Measurements from ENCODE around the gene NLGN3.
A peak's percentile ranks its signal among the peaks of the same experiment; 100 is the strongest.

Gene NLGN3

DNA sequence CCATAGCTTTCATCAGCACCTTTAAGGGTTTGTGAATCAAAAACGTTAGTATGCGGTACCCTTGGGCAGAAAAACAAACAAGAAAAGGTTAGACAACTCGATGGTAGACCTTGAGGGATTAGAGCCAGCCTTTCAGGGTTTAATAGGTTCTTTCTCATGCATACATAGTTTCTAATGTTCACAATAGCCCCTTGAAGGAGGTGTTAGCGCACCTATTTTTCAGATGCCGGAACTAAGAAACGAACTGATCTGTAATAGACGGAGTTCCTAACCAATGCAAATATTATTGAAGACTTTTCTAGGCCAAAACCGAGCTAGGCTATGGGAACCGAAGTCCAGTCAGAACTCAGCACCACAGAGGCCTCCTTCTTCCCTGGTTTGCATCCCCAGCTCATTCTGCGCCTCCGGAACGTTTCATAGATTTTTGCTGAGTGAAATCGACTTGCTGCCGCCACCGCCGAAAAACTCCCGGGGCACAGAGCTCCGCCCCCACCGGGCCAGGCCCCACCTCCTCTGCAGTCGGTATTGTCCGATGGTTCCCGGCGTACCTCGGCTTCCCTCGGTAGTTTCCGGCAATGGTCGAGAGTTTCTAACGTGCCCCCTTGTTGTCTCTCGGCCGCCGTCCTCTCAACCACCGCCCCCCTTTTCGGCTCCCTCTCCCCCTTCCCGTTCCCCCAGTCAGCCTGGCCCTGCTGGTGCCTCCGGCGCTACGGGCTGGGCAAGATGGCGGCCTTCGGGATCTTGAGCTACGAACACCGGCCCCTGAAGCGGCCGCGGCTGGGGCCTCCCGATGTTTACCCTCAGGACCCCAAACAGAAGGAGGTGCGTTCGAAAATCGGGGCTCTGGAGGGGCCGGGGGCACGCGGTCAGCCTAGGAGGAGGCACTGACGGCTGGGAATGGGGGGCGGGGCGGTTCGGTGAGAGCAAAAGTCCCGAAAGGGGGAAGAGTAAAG lies 26.3 kb upstream of the NLGN3 start, which contains the start of gene MED12:
MED12 (plus strand) TSS at position 565 of the 953 bp plus-strand sequence; CDS start at position 724, 159 bp downstream.
- DNase-seq (ENCODE audit: low spot score), result peak; percentile 89

DNA sequence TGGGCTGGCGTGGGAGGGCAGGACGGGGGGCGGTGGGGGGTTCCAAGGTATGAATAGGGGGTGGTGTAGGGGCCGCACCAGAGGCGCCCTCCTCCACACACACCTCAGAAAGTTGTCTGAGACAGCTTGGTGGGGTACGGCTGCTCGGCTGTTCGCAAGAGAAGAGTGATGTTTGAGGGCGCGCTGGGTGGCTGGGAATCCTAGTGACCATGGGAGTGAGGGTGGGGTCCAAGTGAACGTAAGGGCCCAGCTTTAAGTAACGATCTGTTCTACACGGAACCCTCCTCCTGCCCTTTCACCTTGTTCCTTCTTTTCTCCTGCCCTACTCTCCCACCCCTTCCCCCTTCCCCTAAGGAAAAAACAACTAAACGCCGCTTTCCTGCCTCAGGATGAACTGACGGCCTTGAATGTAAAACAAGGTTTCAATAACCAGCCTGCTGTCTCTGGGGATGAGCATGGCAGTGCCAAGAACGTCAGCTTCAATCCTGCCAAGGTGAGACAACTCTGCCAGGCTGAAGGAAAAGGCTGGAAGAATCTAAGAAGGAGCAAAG lies 25.6 kb upstream of the NLGN3 start:
- no peak for DNase-seq (ENCODE audit: low spot score)

DNA sequence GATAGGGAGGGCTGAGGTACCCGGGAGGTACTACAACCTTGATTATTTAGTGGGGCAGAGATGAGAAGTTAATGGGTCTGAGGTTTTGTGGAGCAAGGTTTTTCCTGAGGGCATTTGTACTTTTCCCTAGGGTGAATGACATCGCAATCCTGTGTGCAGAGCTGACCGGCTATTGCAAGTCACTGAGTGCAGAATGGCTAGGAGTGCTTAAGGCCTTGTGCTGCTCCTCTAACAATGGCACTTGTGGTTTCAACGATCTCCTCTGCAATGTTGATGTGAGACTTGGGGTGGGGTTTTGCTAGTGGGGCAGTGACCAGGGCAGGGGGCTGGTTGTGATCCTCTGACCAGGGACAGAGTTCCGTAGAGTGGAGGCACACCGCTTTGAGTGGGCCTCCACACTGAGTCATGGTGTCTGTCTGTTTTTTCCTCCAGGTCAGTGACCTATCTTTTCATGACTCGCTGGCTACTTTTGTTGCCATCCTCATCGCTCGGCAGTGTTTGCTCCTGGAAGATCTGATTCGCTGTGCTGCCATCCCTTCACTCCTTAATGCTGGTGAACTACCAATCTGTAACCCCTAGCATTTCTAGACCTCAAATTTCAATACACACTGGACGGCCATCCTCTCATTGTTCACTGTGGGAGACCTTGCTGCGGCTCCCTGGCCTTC lies 16.3 kb upstream of the NLGN3 start:
- DNase-seq (ENCODE audit: low spot score), result no peak

DNA sequence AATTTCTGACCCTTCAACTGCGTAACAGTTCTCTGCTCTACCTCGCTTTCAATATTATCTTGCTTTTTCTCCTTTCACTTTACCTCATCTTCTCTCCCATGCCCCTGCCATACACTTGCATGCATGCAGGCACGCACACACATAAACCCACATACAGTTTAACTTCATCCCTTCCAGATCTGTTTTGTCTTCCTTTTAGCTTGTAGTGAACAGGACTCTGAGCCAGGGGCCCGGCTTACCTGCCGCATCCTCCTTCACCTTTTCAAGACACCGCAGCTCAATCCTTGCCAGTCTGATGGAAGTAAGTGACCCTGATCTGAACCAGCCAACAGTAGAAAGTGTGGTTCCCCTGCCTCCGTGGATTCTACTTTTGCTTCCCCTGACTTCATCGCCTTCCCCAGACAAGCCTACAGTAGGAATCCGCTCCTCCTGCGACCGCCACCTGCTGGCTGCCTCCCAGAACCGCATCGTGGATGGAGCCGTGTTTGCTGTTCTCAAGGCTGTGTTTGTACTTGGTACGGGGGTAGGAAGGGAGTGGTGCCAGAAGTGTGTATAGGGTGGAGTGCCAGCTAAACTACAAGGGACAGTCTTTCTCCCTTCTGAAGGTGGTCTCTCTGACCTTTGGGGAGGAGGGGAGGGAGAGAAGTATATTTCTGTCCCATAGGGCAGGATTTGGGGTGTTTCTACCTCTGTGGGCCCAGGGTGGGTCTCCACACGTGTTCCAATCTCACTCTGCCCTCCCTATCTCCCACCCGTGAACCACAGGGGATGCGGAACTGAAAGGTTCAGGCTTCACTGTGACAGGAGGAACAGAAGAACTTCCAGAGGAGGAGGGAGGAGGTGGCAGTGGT lies 15.5 kb upstream of the NLGN3 start:
- peak; percentile 71 for DNase-seq (ENCODE audit: low spot score)

DNA sequence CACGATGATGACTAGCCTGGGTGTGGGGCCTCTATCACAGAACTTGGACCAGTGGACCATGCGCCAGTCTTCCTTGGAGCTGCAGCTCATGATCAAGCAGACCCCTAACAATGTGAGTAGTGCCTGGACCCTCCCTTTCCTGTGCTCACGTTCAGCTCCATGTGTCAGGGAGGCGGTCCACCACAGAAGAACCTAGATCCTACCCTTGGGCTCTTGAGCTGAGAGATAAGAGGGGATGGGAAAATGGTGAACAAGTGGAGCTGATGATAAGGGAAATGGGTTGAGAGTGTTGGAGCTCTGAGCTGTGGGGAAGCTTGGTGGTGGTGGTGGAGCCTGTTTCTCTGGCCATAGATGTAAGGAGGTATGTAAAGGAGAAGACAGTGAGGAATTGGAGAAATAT lies 13.1 kb upstream of the NLGN3 start:
- no peak for DNase-seq (ENCODE audit: low spot score)

DNA sequence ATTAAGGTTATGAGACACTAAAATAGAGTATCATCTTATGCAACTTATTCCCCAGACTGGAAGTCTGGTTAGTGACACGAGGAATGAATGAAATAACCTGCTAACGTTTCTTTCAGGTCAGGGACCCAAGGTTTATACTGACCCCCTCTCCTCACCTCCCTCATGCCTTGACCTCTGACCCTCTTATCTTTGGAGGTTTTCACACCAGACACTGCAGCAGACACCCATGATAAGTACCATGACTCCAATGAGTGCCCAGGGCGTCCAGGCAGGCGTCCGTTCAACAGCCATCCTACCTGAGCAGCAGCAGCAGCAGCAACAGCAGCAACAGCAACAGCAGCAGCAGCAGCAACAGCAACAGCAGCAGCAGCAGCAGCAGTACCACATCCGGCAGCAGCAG lies 4.2 kb upstream of the NLGN3 start:
- no peak for DNase-seq (ENCODE audit: low spot score)

DNA sequence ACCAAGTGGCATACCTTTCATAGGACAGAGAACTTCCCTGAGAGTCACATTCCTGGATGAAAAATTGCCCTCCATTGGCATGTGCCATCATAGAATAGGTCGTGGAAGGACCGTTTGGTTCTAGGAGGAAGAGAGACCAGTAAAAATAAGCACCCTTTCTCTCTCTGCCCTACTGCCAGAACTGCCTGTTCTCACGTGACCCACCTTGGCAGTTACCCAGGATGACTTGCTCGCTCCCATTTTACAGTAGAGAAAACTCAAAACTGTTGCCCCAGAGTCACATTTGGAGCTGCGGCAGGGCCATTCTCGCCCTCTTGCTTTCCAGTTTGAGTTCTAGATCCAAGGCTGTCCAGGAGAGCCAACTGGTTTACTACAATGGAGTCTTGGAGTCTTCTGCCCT lies 1.1 kb upstream of the NLGN3 start:
- no peak for DNase-seq (ENCODE audit: low spot score)

DNA sequence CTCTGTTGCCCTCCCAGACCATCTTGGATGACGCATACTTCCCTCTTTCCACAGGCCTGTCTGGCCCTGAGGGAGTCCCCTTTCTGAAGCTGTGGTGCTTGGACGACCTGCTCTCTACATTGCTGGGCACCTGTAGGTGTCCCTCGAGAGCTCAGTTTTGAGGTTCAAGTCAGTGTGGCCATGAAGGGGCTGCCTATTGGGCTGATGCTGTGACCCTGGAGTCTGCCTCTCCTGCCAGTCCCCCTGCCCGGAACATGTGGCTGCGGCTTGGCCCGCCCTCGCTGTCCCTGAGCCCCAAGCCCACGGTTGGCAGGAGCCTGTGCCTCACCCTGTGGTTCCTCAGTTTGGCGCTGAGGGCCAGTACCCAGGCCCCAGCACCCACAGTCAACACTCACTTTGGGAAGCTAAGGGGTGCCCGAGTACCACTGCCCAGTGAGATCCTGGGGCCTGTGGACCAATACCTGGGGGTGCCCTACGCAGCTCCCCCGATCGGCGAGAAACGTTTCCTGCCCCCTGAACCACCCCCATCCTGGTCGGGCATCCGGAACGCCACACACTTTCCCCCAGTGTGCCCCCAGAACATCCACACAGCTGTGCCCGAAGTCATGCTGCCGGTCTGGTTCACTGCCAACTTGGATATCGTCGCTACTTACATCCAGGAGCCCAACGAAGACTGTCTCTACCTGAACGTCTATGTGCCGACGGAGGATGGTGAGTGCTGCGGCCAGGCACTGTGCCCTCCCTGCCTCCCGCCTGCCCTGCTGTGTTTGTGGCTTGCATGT lies 3.0 kb downstream of the NLGN3 start:
- no peak for DNase-seq (ENCODE audit: low spot score)

DNA sequence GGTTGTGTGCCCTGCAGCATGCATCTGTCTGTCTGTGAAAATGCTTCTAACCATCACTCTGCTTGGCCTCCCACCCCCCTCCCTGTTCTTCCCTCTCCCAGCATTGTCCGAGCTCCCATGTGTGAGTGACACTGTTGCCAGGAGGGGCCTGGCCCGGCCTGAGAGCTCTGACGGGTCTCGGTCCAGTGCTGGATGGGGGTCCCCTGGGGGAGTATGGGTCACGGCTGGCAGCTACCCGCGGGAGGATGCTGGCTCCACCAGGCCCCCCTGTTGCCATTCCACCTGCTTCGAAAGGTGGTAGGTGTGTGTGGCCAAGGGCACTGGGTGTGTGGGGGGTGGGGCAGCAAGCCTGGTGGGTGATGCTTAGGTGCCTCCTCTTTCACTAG lies 3.6 kb downstream of the NLGN3 start:
- DNase-seq (ENCODE audit: low spot score), result no peak

DNA sequence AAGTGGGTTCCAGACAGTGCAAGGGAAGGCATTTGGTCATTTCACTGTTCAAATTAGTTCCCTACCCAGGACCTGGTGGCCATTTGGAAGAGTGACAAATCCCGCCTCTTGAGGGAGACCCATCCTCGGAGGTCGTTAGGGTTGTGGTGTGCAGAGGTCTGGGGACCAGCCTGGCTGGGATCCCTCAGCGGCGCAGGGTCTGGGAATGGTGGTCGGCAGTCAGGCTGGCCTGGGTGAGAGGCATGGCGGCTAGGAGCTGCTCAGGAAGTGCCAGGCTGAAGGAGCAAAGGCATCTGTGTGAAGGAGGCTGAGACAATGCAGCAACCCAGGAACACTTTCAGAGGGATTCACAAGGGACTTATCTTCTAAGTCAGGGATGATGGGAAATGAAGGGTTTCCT lies 6.7 kb downstream of the NLGN3 start:
- no peak for DNase-seq (ENCODE audit: low spot score)

DNA sequence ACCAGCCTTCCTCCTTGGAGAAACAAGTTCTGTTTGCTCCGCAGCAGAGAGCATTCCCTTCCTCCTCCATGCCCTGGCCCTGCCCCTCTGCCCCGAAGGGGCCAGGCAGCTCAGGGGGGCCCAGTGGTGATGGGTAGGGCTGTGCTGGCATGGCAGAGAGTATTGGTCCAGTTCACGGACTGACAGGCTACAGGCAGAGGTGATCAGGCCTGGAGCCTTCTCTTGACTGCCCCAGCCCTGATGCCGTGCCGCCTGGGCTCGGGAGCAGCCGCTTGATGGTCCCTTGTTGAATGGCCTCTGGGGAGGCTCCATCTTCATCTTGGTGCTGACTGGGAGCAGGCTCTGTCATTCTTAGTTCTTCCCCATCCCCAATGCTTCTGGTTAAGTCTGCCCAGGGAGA lies 9.6 kb downstream of the NLGN3 start:
- no peak for DNase-seq (ENCODE audit: low spot score)

DNA sequence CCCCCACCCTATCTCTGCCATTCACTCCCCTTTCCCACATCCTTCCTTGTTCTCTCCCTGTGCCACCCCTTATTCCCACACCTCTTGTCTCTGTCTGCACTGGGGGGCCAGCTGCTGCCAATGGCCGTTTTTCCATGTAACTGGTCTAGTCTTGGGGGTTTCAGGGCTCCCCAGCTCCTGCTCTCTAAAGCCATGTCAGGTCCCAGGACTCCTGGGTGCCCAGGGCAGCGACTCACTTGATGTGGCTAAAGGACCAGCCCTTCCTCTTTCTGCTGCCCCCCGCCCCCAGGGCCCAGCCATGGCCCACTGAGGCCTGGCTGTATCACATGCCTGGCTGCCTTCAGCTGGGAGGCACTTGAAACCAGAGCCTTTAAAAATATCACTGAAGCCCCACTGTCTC lies 10.0 kb downstream of the NLGN3 start:
- no peak for DNase-seq (ENCODE audit: low spot score)

DNA sequence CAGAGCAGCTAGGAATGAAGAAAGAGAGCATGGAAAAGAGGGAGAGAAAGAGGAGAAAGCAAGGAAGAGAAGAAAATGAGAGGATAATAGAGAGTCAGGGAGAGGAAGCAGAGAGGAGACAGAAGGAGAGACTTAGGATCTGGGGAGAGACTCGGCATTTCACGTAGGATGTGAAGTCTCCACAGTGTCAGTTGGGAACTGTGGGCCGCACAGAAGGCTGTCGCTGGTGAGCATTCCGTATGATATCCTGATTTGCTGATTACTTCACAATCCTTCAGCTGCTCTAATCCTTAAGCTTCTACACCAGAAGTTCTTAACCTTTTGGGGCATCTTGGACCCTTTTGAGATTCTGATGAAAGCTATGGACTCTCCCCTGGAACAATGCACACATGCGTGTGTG lies 14.0 kb downstream of the NLGN3 start:
- no peak for DNase-seq (ENCODE audit: low spot score)

DNA sequence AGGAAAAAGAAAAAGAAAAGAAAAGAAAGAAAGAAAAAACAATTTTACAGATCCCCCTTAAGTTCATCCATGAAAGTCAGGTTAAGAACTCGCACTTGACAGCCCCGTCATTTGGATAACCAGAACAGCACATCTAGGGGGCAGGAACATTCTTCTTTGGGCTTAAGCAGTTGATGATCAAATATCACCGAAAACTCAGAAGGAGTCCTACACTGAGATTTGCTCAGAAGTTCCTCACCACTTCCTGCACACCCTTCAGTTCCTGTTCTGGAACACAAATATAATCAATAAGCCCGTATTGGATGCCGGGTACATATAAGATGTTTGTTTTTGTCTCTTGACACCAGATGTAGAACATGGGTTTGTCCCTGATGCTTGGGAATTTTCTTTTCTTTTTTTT lies 14.7 kb downstream of the NLGN3 start:
- no peak for DNase-seq (ENCODE audit: low spot score)

DNA sequence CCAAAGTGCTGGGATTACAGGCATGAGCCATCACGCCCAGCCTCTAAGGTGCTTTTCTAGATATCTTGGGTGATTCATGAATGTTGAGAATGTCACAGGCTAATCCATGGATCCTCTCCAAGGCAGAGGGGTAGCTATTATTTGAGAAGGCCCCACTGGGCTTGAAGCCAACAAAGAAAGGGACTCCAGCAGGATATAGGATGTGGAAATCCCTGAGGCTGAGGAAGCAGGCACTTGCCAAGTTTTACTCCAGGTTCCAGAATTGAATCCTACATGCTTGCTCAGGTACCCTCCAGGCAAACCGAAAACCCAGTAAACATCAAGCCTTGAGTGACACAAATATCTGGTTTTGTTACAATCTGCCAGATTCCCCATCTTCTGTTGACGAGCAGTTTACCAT lies 15.8 kb downstream of the NLGN3 start:
- DNase-seq (ENCODE audit: low spot score), result no peak

DNA sequence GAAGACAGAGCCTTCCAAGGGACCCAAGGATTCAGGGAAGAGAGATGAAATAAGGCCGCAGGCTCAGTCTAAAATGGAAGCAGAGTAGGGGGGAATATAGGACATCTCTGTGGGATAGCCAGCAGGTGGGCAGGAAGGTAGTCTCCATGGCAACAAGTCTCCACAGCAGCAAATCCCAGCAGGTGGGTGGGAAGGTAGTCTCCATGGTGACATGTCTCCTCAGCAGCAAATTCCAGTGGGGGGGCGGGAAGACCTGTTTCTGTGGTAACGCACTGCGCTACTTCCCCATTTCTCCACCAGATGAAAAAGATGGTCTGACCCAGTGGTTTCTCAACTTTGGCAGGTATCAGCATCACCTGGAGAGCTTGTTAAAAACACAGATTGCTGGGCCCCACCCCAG lies 18.3 kb downstream of the NLGN3 start:
- no peak for DNase-seq (ENCODE audit: low spot score)

DNA sequence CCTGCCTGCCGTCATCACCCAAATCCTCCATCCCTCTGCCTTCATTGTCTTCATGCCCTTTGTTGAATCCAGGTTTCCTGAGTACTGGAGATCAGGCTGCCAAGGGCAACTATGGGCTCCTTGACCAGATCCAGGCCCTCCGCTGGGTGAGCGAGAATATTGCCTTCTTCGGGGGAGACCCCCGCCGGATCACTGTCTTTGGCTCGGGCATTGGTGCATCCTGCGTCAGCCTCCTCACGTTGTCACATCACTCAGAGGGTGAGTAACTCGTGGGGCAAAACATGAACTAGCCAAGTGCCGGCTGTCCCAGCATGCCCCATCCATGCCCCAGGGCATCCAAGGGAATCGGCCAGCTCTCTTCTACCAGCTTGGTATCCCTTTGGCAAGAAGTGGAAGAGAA lies 19.4 kb downstream of the NLGN3 start:
- DNase-seq (ENCODE audit: low spot score), result no peak

DNA sequence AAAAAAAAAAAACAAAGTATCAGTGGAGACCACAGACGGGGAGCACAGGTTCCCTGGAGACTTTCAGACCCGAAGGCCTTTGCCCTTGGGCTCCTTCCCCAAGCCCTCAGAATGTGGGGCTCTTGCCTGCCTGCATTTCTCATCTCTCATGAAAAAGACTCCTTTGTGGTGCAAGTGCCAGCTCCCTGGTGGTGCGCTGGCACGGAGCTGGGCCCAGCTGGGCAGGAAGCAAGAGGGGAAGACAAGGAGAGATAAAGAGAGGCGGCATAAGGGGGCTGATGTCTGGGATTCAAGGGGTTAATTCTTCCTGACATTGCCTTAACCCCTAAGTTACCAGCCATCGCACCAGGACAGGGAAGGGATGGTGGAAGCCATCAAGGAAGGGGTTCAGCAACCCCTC lies 21.8 kb downstream of the NLGN3 start:
- no peak for DNase-seq (ENCODE audit: low spot score)

DNA sequence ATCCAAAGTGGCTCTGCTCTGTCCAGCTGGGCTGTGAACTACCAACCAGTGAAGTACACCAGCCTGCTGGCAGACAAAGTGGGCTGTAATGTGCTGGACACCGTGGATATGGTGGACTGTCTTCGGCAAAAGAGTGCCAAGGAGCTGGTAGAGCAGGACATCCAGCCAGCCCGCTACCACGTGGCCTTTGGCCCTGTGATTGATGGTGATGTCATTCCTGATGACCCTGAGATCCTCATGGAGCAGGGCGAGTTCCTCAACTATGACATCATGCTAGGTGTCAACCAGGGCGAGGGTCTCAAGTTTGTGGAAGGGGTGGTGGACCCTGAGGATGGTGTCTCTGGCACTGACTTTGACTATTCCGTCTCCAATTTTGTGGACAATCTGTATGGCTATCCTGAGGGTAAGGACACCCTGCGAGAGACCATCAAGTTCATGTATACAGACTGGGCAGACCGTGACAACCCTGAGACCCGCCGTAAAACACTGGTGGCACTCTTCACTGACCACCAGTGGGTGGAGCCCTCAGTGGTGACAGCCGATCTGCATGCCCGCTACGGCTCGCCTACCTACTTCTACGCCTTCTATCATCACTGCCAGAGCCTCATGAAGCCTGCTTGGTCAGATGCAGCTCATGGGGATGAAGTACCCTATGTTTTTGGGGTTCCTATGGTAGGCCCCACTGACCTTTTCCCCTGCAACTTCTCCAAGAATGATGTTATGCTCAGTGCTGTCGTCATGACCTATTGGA lies 22.6 kb downstream of the NLGN3 start:
- DNase-seq (ENCODE audit: low spot score), result no peak

DNA sequence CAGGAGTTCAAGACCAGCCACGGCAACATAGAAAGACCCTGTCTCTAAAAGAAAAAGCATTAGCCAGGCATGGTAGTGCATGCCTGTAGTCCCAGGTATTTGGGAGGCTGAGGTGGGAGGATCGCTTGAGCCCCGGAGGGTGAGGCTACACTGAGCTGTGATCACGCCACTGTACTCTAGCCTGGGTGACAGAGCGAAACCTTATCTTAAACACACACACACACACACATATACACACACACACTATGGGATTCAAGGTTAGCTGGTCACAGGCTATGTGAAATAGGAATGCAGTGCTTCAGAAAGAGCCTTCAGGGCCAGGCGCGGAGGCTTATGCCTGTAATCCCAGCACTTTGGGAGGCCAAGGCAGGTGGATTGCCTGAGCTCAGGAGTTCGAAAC lies 23.5 kb downstream of the NLGN3 start:
- DNase-seq (ENCODE audit: low spot score), result no peak

DNA sequence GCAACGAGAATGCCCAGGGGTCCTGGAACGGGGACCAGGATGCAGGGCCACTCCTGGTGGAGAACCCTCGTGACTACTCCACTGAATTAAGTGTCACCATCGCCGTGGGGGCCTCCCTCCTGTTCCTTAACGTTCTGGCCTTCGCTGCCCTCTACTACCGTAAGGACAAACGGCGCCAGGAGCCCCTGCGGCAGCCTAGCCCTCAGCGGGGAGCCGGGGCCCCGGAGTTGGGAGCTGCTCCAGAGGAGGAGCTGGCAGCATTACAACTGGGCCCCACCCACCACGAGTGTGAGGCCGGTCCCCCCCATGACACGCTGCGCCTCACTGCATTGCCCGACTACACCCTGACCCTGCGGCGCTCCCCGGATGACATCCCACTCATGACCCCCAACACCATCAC lies 24.9 kb downstream of the NLGN3 start:
- DNase-seq (ENCODE audit: low spot score), result peak; percentile 3

All from D341Med (cell line).